ENCODE results near the gene AP1AR. TPM values are rescaled to one million over a fixed set of nuclear protein-coding genes. Genes with fewer than 3 reads are reported as not detected.

The AP1AR gene
- polyA plus RNA-seq, 2 of the 4 experiments (the other 2 are of a cell fraction): 16.0 to 34.6 TPM

GRCh38 chr4:112185740-112186670 is 45.6 kb upstream of the AP1AR start:
- FAIRE-seq: no peak
- Histone ChIP-seq H3K27ac (no peak overlapping the region), H3K4me2 (no peak overlapping the region), H3K4me1 (no peaks in the 10 kb centered on the region), H3K9me3 (no peaks in the 10 kb centered on the region), H3K4me3 (no peak overlapping the region)
- ATAC-seq: no peak
- ChIA-PET CTCF (interaction anchor here (1.8 kb wide), 1 partner anchor 87 kb away, joined by 4 read pairs; no protein-coding TSS in a partner anchor), POLR2A (no interaction called here)
- WGBS (ENCODE audit: missing lambda C conversion rate): 85% methylated on average over 8 of the region's 8 CpGs
- no peak for DNase-seq (ENCODE audit: low read depth in 1 of 2, low spot score in 1 of 2)
- TF ChIP-seq HEYL (CRISPR knock-in tag; IDR thresholded peaks at IDR 0.05) (no peak), MYC (IDR thresholded peaks at IDR 0.05; ENCODE audit: borderline replicate concordance, low read length) (no peak), JUN (IDR thresholded peaks at IDR 0.05) (no peak), HOXB13 (CRISPR knock-in tag; IDR thresholded peaks at IDR 0.05; ENCODE audit: low read depth) (no peak), RNF2 (IDR thresholded peaks at IDR 0.05; ENCODE audit: borderline replicate concordance, low read depth) (no peak), USF2 (IDR thresholded peaks at IDR 0.05) (no peak), E2F6 (IDR thresholded peaks at IDR 0.05; ENCODE audit: borderline replicate concordance, low read depth) (no peak), KDM1A (IDR thresholded peaks at IDR 0.05; ENCODE audit: low read depth) (no peak), ZC3H11A (IDR thresholded peaks at IDR 0.05) (no peak), MAZ (IDR thresholded peaks at IDR 0.05; ENCODE audit: borderline replicate concordance, low read depth, low read length) (no peak), TP53 (CRISPR knock-in tag; IDR thresholded peaks at IDR 0.05) (no peak), MAFK (IDR thresholded peaks at IDR 0.05; ENCODE audit: partially characterized antibody) (no peak)

GRCh38 chr4:112189754-112190153 is 41.8 kb upstream of the AP1AR start:
- 23% methylated on average over 2 of the region's 2 CpGs for WGBS (ENCODE audit: missing lambda C conversion rate)
- Histone ChIP-seq H3K4me3 (no peak overlapping the region), H3K27ac (no peak overlapping the region), H3K9me3 (no peaks in the 10 kb centered on the region), H3K4me1 (no peaks in the 10 kb centered on the region), H3K4me2 (no peak overlapping the region)
- CTCF ChIA-PET: interaction anchor here (0.6 to 2.4 kb wide), 8 partner anchors 9 to 927 kb away, joined by 3 to 23 read pairs (median 4); no protein-coding TSS in a partner anchor
- DNase-seq (ENCODE audit: low read depth in 1 of 2, low spot score in 1 of 2) (peak in 1 of 2 experiments; percentile 26), ATAC-seq (peak in 1 of 2 experiments; percentile 54; a peak in 1 of 6 replicates), FAIRE-seq (no peak)
- POLR2A ChIA-PET: no interaction called here
- peak; percentile 45 to 55 for TF ChIP-seq RAD21 (conservative IDR thresholded peaks at IDR 0.05 in 1 of 2, IDR thresholded peaks at IDR 0.05 in 1 of 2)
- peak; percentile 44; the same call in 2 of the 3 replicates for TF ChIP-seq SMC3 (IDR thresholded peaks at IDR 0.05)
- TF ChIP-seq, protein P1, sequence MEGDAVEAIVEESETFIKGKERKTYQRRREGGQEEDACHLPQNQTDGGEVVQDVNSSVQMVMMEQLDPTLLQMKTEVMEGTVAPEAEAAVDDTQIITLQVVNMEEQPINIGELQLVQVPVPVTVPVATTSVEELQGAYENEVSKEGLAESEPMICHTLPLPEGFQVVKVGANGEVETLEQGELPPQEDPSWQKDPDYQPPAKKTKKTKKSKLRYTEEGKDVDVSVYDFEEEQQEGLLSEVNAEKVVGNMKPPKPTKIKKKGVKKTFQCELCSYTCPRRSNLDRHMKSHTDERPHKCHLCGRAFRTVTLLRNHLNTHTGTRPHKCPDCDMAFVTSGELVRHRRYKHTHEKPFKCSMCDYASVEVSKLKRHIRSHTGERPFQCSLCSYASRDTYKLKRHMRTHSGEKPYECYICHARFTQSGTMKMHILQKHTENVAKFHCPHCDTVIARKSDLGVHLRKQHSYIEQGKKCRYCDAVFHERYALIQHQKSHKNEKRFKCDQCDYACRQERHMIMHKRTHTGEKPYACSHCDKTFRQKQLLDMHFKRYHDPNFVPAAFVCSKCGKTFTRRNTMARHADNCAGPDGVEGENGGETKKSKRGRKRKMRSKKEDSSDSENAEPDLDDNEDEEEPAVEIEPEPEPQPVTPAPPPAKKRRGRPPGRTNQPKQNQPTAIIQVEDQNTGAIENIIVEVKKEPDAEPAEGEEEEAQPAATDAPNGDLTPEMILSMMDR (IDR thresholded peaks at IDR 0.05): peak; percentile 35
- TF ChIP-seq REST (IDR thresholded peaks at IDR 0.05): no peak
- no peak for TF ChIP-seq HDAC2 (IDR thresholded peaks at IDR 0.05)
- TF ChIP-seq FOSB (CRISPR knock-in tag; IDR thresholded peaks at IDR 0.05): no peak
